Natural killer cell (primary cell): ENCODE data around the gene METTL1. TPM values are rescaled to one million over a fixed set of nuclear protein-coding genes. Genes with fewer than 3 reads are reported as not detected.

Experiments
- ATAC-seq, 3 donors: fragments of 150-1000 bp in 2 of 3; fragments of 200-7000 bp in 1 of 3; cut with Tn5 transposase; 1 replicate in 1 of 3; 2 replicates in 2 of 3; pipeline ENCODE4 v1.10.0; 2021; ENCODE audit warnings: mild to moderate bottlenecking in 2 of 3, moderate library complexity in 2 of 3
- DNase-seq, 2 donors: peaks; one replicate each; pipeline versions ENCODE4 v3.0.0 to v3.0.0-alpha.2; 2013 to 2021; ENCODE audit warnings: mixed read lengths in 1 of 2
- H3K27ac ChIP-seq: one replicate; pipeline ENCODE4 v1.5.1; 2013; ENCODE audit warnings: mild to moderate bottlenecking, low read length
- H3K27me3 ChIP-seq: one replicate; pipeline ENCODE4 v1.6.1; 2013; ENCODE audit warnings: low read length; ENCODE audit not compliant: control insufficient read depth, insufficient read depth
- H3K36me3 ChIP-seq: one replicate; pipeline ENCODE4 v1.6.1; 2013; ENCODE audit warnings: low read length; ENCODE audit not compliant: control insufficient read depth, insufficient read depth
- H3K4me1 ChIP-seq: one replicate; pipeline ENCODE4 v1.6.1; 2013; ENCODE audit warnings: low read length; ENCODE audit not compliant: control insufficient read depth, insufficient read depth
- H3K4me3 ChIP-seq: one replicate; pipeline ENCODE4 v1.5.1; 2013; ENCODE audit warnings: low read length
- H3K9me3 ChIP-seq: one replicate; pipeline ENCODE4 v1.6.1; 2013; ENCODE audit warnings: low read length; ENCODE audit not compliant: control insufficient read depth, insufficient read depth
- H3K27ac Mint-ChIP-seq, 2 donors: one replicate each; pipeline ENCODE4 v1.8.0; 2022; ENCODE audit warnings: mild to moderate bottlenecking in 2 of 2, mixed read lengths in 2 of 2, moderate library complexity in 1 of 2
- H3K27me3 Mint-ChIP-seq, 2 donors: one replicate each; pipeline ENCODE4 v1.8.0; 2022; ENCODE audit warnings: low read depth in 2 of 2, mixed read lengths in 2 of 2
- H3K36me3 Mint-ChIP-seq: one replicate; pipeline ENCODE4 v1.8.0; 2022; ENCODE audit warnings: mixed read lengths
- H3K4me1 Mint-ChIP-seq, 2 donors: one replicate each; pipeline ENCODE4 v1.8.0; 2022; ENCODE audit warnings: mixed read lengths in 2 of 2
- H3K4me3 Mint-ChIP-seq: one replicate; pipeline ENCODE4 v1.8.0; 2022; ENCODE audit warnings: mild to moderate bottlenecking, moderate library complexity, mixed read lengths
- H3K9me3 Mint-ChIP-seq, 2 donors: one replicate each; pipeline ENCODE4 v1.8.0; 2022; ENCODE audit warnings: mixed read lengths in 2 of 2
- WGBS: methylation state at CpG from one replicate; pipeline ENCODE4 v1.1.7; 2013; ENCODE audit warnings: missing lambda C conversion rate; ENCODE audit not compliant: insufficient coverage; 5-methylcytosine and 5-hydroxymethylcytosine counted together
- intact Hi-C: fragments of 100-400 bp; cut with micrococcal nuclease; formaldehyde crosslinking; loops from one replicate; pipeline ENCODE4 v1.14.2; 2022
- total RNA-seq, 4 donors: library from RNA; stranded (reverse); fragments of 120-200 nt in 1 of 4; gene quantifications; one replicate each; pipeline versions ENCODE4 v1.2.3 to v1.2.4, GENCODE V29; 2013 to 2022
- TF ChIP-seq, protein P1 (sequence below): fragments of 200-600 bp; IDR thresholded peaks from one replicate; pipeline ENCODE4 v1.8.0; 2022; ENCODE audit warnings: antibody characterized with exemption

Gene METTL1
- total RNA-seq, 3 donors from 2014 or later (not counting 1 experiment from before 2014, with no cell fraction given): 8.0 to 12.5 (median 8.8) TPM

DNA sequence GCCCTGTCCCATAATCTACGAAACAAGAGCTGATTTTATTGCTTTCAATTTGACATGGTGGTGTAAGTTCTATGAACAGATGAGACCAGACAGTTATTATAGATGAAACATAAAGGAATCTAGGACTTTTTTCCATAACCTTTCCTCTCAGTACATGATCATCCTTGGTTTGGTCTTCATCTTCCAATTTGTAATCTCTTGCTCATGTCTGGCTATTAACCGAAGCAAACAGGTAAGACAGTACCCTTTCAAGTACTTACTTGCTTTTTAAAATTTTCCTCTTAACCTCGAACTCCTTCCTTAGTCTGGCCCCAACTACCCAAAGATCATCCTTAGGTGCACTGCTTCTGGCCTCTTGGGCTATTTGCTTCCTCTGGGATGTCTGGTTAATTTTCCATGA is 25.9 kb downstream of the METTL1 start:
- H3K4me1 Mint-ChIP-seq: peaks cover 43% of the 10 kb centered on the region in 2 donors
- ATAC-seq (no peak), DNase-seq (no peak)
- H3K36me3 Mint-ChIP-seq: peaks cover 6% of the 10 kb centered on the region
- Histone ChIP-seq H3K4me3 (no peak overlapping the region), H3K27me3 (no peaks in the 10 kb centered on the region), H3K9me3 (no peaks in the 10 kb centered on the region), H3K36me3 (peaks cover 22% of the 10 kb centered on the region), H3K27ac (peak overlapping the region; percentile 91), H3K4me1 (peaks cover 36% of the 10 kb centered on the region)
- WGBS: 82% methylated on average over 3 of the region's 3 CpGs
- peak overlapping the region; percentile 98 to 99 for H3K27ac Mint-ChIP-seq
- H3K27me3 Mint-ChIP-seq: no peaks in the 10 kb centered on the region
- TF ChIP-seq, protein P1, sequence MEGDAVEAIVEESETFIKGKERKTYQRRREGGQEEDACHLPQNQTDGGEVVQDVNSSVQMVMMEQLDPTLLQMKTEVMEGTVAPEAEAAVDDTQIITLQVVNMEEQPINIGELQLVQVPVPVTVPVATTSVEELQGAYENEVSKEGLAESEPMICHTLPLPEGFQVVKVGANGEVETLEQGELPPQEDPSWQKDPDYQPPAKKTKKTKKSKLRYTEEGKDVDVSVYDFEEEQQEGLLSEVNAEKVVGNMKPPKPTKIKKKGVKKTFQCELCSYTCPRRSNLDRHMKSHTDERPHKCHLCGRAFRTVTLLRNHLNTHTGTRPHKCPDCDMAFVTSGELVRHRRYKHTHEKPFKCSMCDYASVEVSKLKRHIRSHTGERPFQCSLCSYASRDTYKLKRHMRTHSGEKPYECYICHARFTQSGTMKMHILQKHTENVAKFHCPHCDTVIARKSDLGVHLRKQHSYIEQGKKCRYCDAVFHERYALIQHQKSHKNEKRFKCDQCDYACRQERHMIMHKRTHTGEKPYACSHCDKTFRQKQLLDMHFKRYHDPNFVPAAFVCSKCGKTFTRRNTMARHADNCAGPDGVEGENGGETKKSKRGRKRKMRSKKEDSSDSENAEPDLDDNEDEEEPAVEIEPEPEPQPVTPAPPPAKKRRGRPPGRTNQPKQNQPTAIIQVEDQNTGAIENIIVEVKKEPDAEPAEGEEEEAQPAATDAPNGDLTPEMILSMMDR: no peak
- H3K9me3 Mint-ChIP-seq: no peaks in the 10 kb centered on the region
- peak overlapping the region; percentile 98 for H3K4me3 Mint-ChIP-seq
- intact Hi-C loops: no loop called here

DNA sequence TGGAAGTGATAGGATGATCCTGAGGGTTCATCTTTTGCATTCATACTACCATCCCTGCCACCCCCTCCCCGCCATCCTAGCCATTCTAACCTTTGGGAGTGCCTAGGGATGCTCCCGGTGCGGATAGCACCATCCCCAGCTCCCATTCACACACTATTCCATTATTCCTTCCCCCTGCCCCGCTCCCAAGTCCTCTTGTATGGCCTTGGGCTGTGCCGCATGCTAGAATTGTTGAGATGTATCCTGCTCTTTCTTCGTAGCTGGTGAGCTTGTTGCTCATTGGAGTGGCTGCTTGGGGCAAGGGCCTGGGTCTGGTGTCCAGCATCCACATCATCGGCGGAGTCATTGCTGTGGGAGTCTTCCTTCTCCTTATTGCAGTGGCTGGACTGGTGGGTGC is 26.4 kb downstream of the METTL1 start:
- TF ChIP-seq, protein P1: no peak
- Histone ChIP-seq H3K27ac (peak overlapping the region; percentile 91), H3K36me3 (peaks cover 22% of the 10 kb centered on the region), H3K27me3 (no peaks in the 10 kb centered on the region), H3K4me1 (peaks cover 39% of the 10 kb centered on the region), H3K4me3 (peak overlapping the region; percentile 81), H3K9me3 (no peaks in the 10 kb centered on the region)
- intact Hi-C loops: no loop called here
- Mint-ChIP-seq H3K9me3 (no peaks in the 10 kb centered on the region), H3K27me3 (no peaks in the 10 kb centered on the region), H3K27ac (peak overlapping the region; percentile 98 to 99), H3K4me1 (peaks cover 45 to 47% of the 10 kb centered on the region in 2 donors), H3K4me3 (peak overlapping the region; percentile 98), H3K36me3 (peaks cover 6% of the 10 kb centered on the region)
- 76% methylated on average over 8 of the region's 8 CpGs for WGBS
- ATAC-seq: no peak
- DNase-seq: no peak

GRCh38 chr12:57744777-57745484 is 27.0 kb downstream of the METTL1 start, which contains the start of gene TSPAN31:
Gene TSPAN31 (plus strand): TSS chr12:57745039. CDS start chr12:57745155, 116 bp downstream.
- H3K4me1 ChIP-seq: peaks cover 44% of the 10 kb centered on the region

More at GRCh38 chr12:57744777-57745484, 27.0 kb downstream of the METTL1 start, which contains the start of gene TSPAN31:
- H3K4me3 ChIP-seq: peak within 1 kb of the TSS; percentile 81
- DNase-seq (peak; percentile 91 to 99), ATAC-seq (peak; percentile 79 to 90 (median 84))
- intact Hi-C loops: loop anchor here (1.0 to 5.0 kb wide), 4 partner anchors 7 to 268 kb away; partner anchors contain the start of genes ARHGAP9, CDK4 and PIP4K2C
- H3K27me3 ChIP-seq: no peaks in the 10 kb centered on the region
- Mint-ChIP-seq H3K9me3 (no peaks in the 10 kb centered on the region), H3K4me3 (peak within 1 kb of the TSS; percentile 98), H3K36me3 (peaks cover 6% of the 10 kb centered on the region), H3K27ac (peak within 1 kb of the TSS; percentile 98 to 99), H3K27me3 (no peaks in the 10 kb centered on the region), H3K4me1 (peaks cover 47 to 49% of the 10 kb centered on the region in 2 donors)
- peaks cover 25% of the 10 kb centered on the region for H3K36me3 ChIP-seq
- peak within 1 kb of the TSS; percentile 91 for H3K27ac ChIP-seq
- H3K9me3 ChIP-seq: no peaks in the 10 kb centered on the region
- TF ChIP-seq, protein P1: no peak
- WGBS: under 1% methylated on average over 27 of the region's 29 CpGs
